Ovary (tissue), 9 donors: ENCODE results near the gene MAN1B1. TPM values are rescaled to one million over a fixed set of nuclear protein-coding genes. Genes with fewer than 3 reads are reported as not detected.

Source experiments
- DNase-seq, 5 donors: peaks; one replicate each; pipeline ENCODE4 v3.0.0-alpha.2; 2019 to 2020
- H3K27ac ChIP-seq, 2 donors: fragments of 200-600 bp; one replicate each; pipeline versions ENCODE4 v1.5.1 to v1.8.0; 2019 to 2022
- H3K27me3 ChIP-seq: fragments of 200-600 bp; one replicate; pipeline ENCODE4 v1.8.0; 2022
- H3K36me3 ChIP-seq: fragments of 200-600 bp; sonication (generic); one replicate; pipeline ENCODE4 v1.5.1; 2019
- H3K4me1 ChIP-seq: one replicate; pipeline ENCODE4 v1.8.1; 2013; ENCODE audit warnings: mild to moderate bottlenecking, moderate library complexity; ENCODE audit not compliant: insufficient read depth
- H3K4me3 ChIP-seq: fragments of 200-600 bp; sonication (generic); one replicate; pipeline ENCODE4 v1.5.1; 2017
- H3K9me3 ChIP-seq, 2 donors: fragments of 200-600 bp in 1 of 2; sonication (generic) in 1 of 2; one replicate each; pipeline versions ENCODE4 v1.5.1 to v1.8.1; 2013 to 2019; ENCODE audit warnings: mild to moderate bottlenecking in 1 of 2, moderate library complexity in 1 of 2
- CTCF ChIP-seq, 3 donors: fragments of 450-650 bp in 2 of 3; fragments of 200-600 bp in 1 of 3; IDR thresholded peaks; one replicate each; pipeline versions ENCODE4 v1.5.1 to v1.8.0; 2016 to 2022; ENCODE audit warnings: antibody characterized with exemption in 3 of 3, mild to moderate bottlenecking in 1 of 3
- EP300 ChIP-seq: sonication (generic); formaldehyde crosslinking; IDR thresholded peaks from one replicate; pipeline ENCODE4 v1.6.1; 2017; ENCODE audit warnings: antibody characterized with exemption
- POLR2A ChIP-seq: fragments of 450-650 bp; IDR thresholded peaks from one replicate; pipeline ENCODE4 v1.6.1; 2017; ENCODE audit warnings: antibody characterized with exemption, mild to moderate bottlenecking, moderate library complexity
- WGBS, 3 donors: extraction: QIAGEN DNeasy Blood & Tissue Kit in 1 of 3; methylation state at CpG; one replicate each; pipeline versions ENCODE4 v1.1.5 to v1.1.7; 2013 to 2017; 5-methylcytosine and 5-hydroxymethylcytosine counted together
- intact Hi-C, 4 donors: fragments of 100-400 bp; cut with DNase I; formaldehyde crosslinking; loops; one replicate each; pipeline versions ENCODE4 v1.11.0 to v1.15.1; 2022 to 2023
- polyA plus RNA-seq, 2 donors: library from polyadenylated mRNA; stranded (reverse); fragments of 200-250 nt in 1 of 2; fragments of 350-450 nt in 1 of 2; fragmentation: Illumina TruSeq in 1 of 2; extraction: RNeasy Lipid Tissue Mini Kit (QIAGEN cat#74804) in 1 of 2; gene quantifications; one replicate each; pipeline ENCODE4 v1.2.3, GENCODE V29; 2013 to 2014
- total RNA-seq, 7 donors: library from RNA; depleted of rRNA in 2 of 7; stranded (reverse); fragments of >200 nt in 2 of 7; fragmentation: NEBNext Ultra II Directional in 3 of 7; extraction: Animal tissue kit (Norgen Biotek cat#: 25700) in 3 of 7; gene quantifications; one replicate each; pipeline versions ENCODE4 v1.1.0 to v1.2.4, GENCODE V29; 2016 to 2023
- donor health status: DM: no; HTN: no; CAD: no; lungs with moderate emphysema.
- donor health status: DM: no; HTN: no; CAD: no.
- donor health status: Bipolar disorder and iron deficiency.
- donor health status: DM: yes; HTN: yes; CAD: no.
- donor health status: DM: no; HTN: no; CAD: no.
- donor health status: DM: yes; HTN: yes; CAD: no.

The MAN1B1 gene
- total and polyA plus RNA-seq, 9 donors, result 30.2 to 109 (median 39.7) TPM

GRCh38 chr9:137107312-137107921 is 20.6 kb downstream of the MAN1B1 start:
- H3K27me3 ChIP-seq, result no peaks in the 10 kb centered on the region
- 83 to 89% (median 85%) methylated on average over 20 to 27 of the region's 27 CpGs for WGBS, 3 donors
- H3K9me3 ChIP-seq, result no peaks in the 10 kb centered on the region
- TF ChIP-seq CTCF (IDR thresholded peaks at IDR 0.05) (no peak), EP300 (no peak), POLR2A (no peak)
- H3K4me3 ChIP-seq, result no peak overlapping the region
- DNase-seq, result no peak
- H3K4me1 ChIP-seq, result no peaks in the 10 kb centered on the region
- H3K36me3 ChIP-seq, result no peaks in the 10 kb centered on the region
- no peak overlapping the region for H3K27ac ChIP-seq
- intact Hi-C loops, result no loop called here

GRCh38 chr9:137107982-137108381 is 21.2 kb downstream of the MAN1B1 start:
- no peak for DNase-seq
- H3K27ac ChIP-seq, result no peak overlapping the region
- no peak overlapping the region for H3K4me3 ChIP-seq
- TF ChIP-seq CTCF (IDR thresholded peaks at IDR 0.05) (no peak), EP300 (no peak), POLR2A (no peak)
- 87 to 95% (median 90%) methylated on average over 16 to 17 of the region's 17 CpGs for WGBS, 3 donors
- no peaks in the 10 kb centered on the region for H3K27me3 ChIP-seq
- no peaks in the 10 kb centered on the region for H3K4me1 ChIP-seq
- intact Hi-C loops, result no loop called here
- no peaks in the 10 kb centered on the region for H3K9me3 ChIP-seq
- H3K36me3 ChIP-seq, result no peaks in the 10 kb centered on the region

GRCh38 chr9:137108608-137109249 is 21.9 kb downstream of the MAN1B1 start:
- TF ChIP-seq POLR2A, result no peak
- no peak for TF ChIP-seq EP300
- TF ChIP-seq CTCF (IDR thresholded peaks at IDR 0.05), result no peak

GRCh38 chr9:137109250-137110146 is 22.7 kb downstream of the MAN1B1 start:
- intact Hi-C loops, result loop anchor here in 1 of 4 donors (10.0 kb wide), 1 partner anchor 125 kb away; the partner anchor contains the start of gene SLC34A3
- no peaks in the 10 kb centered on the region for H3K9me3 ChIP-seq
- peaks cover 4% of the 10 kb centered on the region for H3K4me1 ChIP-seq
- DNase-seq, result no peak
- H3K36me3 ChIP-seq, result no peaks in the 10 kb centered on the region
- TF ChIP-seq POLR2A, result no peak
- TF ChIP-seq EP300, result no peak
- no peak for TF ChIP-seq CTCF (IDR thresholded peaks at IDR 0.05)
- whole genome bisulfite sequencing, 3 donors, result 75 to 82% (median 76%) methylated on average over 34 of the region's 34 CpGs
- no peaks in the 10 kb centered on the region for H3K27me3 ChIP-seq
- no peak overlapping the region for H3K4me3 ChIP-seq
- H3K27ac ChIP-seq, result no peak overlapping the region

More at GRCh38 chr9:137108608-137109249, 21.9 kb downstream of the MAN1B1 start:
- Histone ChIP-seq H3K36me3 (no peaks in the 10 kb centered on the region), H3K9me3 (no peaks in the 10 kb centered on the region), H3K4me3 (no peak overlapping the region), H3K27ac (no peak overlapping the region), H3K27me3 (no peaks in the 10 kb centered on the region), H3K4me1 (peaks cover 3% of the 10 kb centered on the region)
- WGBS, 3 donors, result 85 to 88% (median 87%) methylated on average over 28 to 29 of the region's 29 CpGs
- intact Hi-C loops, result no loop called here
- no peak for DNase-seq
